ENCODE results near the gene EIF1AX. TPM values are rescaled to one million over a fixed set of nuclear protein-coding genes. Genes with fewer than 3 reads are reported as not detected.
A peak's percentile ranks its signal among the peaks of the same experiment; 100 is the strongest.

The EIF1AX gene
- total and polyA plus RNA-seq, 4 donors: 19.1 to 89.0 (median 22.6) TPM

DNA sequence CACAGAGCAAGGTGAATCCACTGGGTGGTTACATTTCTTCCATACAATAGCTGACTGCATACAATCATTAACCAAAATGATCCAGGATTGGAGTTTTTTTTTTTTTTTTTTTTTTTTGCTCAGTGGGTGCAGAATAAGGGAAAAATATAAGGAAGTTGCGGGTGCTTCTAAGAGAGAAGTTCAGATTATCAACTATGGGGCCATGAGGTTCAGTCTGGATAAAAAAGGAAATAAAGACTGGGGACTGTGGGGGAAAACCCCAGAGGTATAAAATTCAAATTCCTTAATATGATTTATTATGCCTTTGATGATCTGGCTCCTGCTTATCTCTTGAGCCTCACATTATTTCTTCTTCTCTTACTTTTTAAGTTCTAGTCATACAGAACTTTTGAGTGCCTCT, 5.9 kb upstream of the EIF1AX start:
- Histone ChIP-seq H3K9me3 (ENCODE audit: control insufficient read depth in 4 of 4, low read length in 3 of 4) (no peaks in the 10 kb centered on the region), H3K9ac (ENCODE audit: low read depth in 1 of 2, low read length in 2 of 2) (no peak overlapping the region), H3K4me1 (ENCODE audit: control insufficient read depth in 4 of 4, insufficient read depth in 4 of 4, low read length in 3 of 4) (peaks cover 0 to 8% (median 2%) of the 10 kb centered on the region in 4 donors), H3K36me3 (ENCODE audit: control insufficient read depth in 4 of 4, insufficient read depth in 3 of 4, low read depth in 1 of 4, low read length in 3 of 4) (peaks cover 0 to 8% (median 3%) of the 10 kb centered on the region in 4 donors), H3K4me3 (ENCODE audit: low read depth in 1 of 3, low read length in 3 of 3) (no peak overlapping the region), H3K27me3 (ENCODE audit: control insufficient read depth in 4 of 4, insufficient read depth in 4 of 4, low read length in 3 of 4) (no peaks in the 10 kb centered on the region), H3K27ac (ENCODE audit: low read depth in 1 of 2, low read length in 2 of 2) (no peak overlapping the region)
- no peak for DNase-seq (ENCODE audit: low spot score)
- TF ChIP-seq, protein P1, sequence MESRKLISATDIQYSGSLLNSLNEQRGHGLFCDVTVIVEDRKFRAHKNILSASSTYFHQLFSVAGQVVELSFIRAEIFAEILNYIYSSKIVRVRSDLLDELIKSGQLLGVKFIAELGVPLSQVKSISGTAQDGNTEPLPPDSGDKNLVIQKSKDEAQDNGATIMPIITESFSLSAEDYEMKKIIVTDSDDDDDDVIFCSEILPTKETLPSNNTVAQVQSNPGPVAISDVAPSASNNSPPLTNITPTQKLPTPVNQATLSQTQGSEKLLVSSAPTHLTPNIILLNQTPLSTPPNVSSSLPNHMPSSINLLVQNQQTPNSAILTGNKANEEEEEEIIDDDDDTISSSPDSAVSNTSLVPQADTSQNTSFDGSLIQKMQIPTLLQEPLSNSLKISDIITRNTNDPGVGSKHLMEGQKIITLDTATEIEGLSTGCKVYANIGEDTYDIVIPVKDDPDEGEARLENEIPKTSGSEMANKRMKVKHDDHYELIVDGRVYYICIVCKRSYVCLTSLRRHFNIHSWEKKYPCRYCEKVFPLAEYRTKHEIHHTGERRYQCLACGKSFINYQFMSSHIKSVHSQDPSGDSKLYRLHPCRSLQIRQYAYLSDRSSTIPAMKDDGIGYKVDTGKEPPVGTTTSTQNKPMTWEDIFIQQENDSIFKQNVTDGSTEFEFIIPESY (IDR thresholded peaks at IDR 0.05): no peak
- TF ChIP-seq, protein P2, sequence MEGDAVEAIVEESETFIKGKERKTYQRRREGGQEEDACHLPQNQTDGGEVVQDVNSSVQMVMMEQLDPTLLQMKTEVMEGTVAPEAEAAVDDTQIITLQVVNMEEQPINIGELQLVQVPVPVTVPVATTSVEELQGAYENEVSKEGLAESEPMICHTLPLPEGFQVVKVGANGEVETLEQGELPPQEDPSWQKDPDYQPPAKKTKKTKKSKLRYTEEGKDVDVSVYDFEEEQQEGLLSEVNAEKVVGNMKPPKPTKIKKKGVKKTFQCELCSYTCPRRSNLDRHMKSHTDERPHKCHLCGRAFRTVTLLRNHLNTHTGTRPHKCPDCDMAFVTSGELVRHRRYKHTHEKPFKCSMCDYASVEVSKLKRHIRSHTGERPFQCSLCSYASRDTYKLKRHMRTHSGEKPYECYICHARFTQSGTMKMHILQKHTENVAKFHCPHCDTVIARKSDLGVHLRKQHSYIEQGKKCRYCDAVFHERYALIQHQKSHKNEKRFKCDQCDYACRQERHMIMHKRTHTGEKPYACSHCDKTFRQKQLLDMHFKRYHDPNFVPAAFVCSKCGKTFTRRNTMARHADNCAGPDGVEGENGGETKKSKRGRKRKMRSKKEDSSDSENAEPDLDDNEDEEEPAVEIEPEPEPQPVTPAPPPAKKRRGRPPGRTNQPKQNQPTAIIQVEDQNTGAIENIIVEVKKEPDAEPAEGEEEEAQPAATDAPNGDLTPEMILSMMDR (IDR thresholded peaks at IDR 0.05; ENCODE audit: low read depth, low read length, missing input control): no peak
- TF ChIP-seq SP1 (IDR thresholded peaks at IDR 0.05) (no peak), JUND (IDR thresholded peaks at IDR 0.05) (no peak)
- 71% methylated on average over 1 of the region's 1 CpG for WGBS

DNA sequence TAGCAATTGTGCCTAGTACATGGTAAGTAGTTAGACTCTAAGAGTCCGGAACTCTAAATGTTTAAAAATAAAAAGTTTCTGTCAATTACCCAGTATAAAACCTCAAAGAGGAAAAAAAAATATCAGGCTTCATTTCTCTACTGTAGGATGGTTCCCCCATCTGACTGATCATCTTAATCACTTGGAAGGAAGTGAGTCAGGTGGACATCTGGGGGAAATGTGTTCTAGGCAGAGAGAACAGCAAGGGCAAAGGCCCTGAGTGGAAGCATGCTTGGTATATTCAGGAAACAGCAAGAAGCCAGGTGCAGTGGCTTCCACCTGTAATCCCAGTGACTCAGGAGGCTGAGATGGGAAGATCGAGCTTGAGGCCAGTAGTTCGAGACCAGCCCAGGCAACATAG, 2.9 kb upstream of the EIF1AX start:
- 95% methylated on average over 3 of the region's 3 CpGs for WGBS
- peaks cover 0 to 16% (median 13%) of the 10 kb centered on the region in 4 donors for H3K4me1 ChIP-seq (ENCODE audit: control insufficient read depth in 4 of 4, insufficient read depth in 4 of 4, low read length in 3 of 4)
- no peak for DNase-seq (ENCODE audit: low spot score)
- no peaks in the 10 kb centered on the region for H3K9me3 ChIP-seq (ENCODE audit: control insufficient read depth in 4 of 4, low read length in 3 of 4)
- H3K27ac ChIP-seq (ENCODE audit: low read depth in 1 of 2, low read length in 2 of 2): no peak overlapping the region
- no peak overlapping the region for H3K9ac ChIP-seq (ENCODE audit: low read depth in 1 of 2, low read length in 2 of 2)
- TF ChIP-seq HNF4G (IDR thresholded peaks at IDR 0.05) (no peak), YY1 (IDR thresholded peaks at IDR 0.05) (no peak)
- TF ChIP-seq, protein P3, sequence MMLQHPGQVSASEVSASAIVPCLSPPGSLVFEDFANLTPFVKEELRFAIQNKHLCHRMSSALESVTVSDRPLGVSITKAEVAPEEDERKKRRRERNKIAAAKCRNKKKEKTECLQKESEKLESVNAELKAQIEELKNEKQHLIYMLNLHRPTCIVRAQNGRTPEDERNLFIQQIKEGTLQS (IDR thresholded peaks at IDR 0.05): no peak
- TF ChIP-seq, protein P4, sequence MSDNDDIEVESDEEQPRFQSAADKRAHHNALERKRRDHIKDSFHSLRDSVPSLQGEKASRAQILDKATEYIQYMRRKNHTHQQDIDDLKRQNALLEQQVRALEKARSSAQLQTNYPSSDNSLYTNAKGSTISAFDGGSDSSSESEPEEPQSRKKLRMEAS (IDR thresholded peaks at IDR 0.05): no peak
- TF ChIP-seq, protein P5, sequence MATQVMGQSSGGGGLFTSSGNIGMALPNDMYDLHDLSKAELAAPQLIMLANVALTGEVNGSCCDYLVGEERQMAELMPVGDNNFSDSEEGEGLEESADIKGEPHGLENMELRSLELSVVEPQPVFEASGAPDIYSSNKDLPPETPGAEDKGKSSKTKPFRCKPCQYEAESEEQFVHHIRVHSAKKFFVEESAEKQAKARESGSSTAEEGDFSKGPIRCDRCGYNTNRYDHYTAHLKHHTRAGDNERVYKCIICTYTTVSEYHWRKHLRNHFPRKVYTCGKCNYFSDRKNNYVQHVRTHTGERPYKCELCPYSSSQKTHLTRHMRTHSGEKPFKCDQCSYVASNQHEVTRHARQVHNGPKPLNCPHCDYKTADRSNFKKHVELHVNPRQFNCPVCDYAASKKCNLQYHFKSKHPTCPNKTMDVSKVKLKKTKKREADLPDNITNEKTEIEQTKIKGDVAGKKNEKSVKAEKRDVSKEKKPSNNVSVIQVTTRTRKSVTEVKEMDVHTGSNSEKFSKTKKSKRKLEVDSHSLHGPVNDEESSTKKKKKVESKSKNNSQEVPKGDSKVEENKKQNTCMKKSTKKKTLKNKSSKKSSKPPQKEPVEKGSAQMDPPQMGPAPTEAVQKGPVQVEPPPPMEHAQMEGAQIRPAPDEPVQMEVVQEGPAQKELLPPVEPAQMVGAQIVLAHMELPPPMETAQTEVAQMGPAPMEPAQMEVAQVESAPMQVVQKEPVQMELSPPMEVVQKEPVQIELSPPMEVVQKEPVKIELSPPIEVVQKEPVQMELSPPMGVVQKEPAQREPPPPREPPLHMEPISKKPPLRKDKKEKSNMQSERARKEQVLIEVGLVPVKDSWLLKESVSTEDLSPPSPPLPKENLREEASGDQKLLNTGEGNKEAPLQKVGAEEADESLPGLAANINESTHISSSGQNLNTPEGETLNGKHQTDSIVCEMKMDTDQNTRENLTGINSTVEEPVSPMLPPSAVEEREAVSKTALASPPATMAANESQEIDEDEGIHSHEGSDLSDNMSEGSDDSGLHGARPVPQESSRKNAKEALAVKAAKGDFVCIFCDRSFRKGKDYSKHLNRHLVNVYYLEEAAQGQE (IDR thresholded peaks at IDR 0.05): no peak
- no peak overlapping the region for H3K4me3 ChIP-seq (ENCODE audit: low read depth in 1 of 3, low read length in 3 of 3)
- no peaks in the 10 kb centered on the region for H3K36me3 ChIP-seq (ENCODE audit: control insufficient read depth in 4 of 4, insufficient read depth in 3 of 4, low read depth in 1 of 4, low read length in 3 of 4)
- no peaks in the 10 kb centered on the region for H3K27me3 ChIP-seq (ENCODE audit: control insufficient read depth in 4 of 4, insufficient read depth in 4 of 4, low read length in 3 of 4)

DNA sequence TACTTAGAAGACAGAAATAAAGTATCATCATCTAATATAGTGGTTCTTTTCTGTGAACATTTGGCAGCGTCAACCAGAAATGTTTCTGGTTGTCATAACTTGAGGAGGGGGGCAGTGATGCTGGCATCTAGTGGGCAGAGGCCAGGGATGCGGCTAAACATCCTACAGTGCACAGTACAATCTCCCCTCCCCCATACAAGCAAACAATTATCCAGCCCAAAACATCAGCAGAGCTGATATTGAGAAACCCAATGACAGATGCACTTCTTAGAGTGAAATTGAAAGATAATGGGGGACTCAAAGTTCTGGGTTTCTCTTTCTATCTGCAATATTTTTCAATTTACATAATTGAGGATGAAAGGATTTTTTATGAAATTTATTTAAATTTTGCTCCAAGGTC, 1.9 kb upstream of the EIF1AX start:
- H3K27me3 ChIP-seq (ENCODE audit: control insufficient read depth in 4 of 4, insufficient read depth in 4 of 4, low read length in 3 of 4): no peaks in the 10 kb centered on the region
- H3K4me1 ChIP-seq (ENCODE audit: control insufficient read depth in 4 of 4, insufficient read depth in 4 of 4, low read length in 3 of 4): peaks cover 0 to 16% (median 15%) of the 10 kb centered on the region in 4 donors
- H3K27ac ChIP-seq (ENCODE audit: low read depth in 1 of 2, low read length in 2 of 2): peak overlapping the region in 1 of 2 donors; percentile 12
- H3K4me3 ChIP-seq (ENCODE audit: low read depth in 1 of 3, low read length in 3 of 3): no peak overlapping the region
- 67% methylated on average over 2 of the region's 2 CpGs for WGBS
- DNase-seq (ENCODE audit: low spot score): no peak
- H3K9me3 ChIP-seq (ENCODE audit: control insufficient read depth in 4 of 4, low read length in 3 of 4): no peaks in the 10 kb centered on the region
- H3K36me3 ChIP-seq (ENCODE audit: control insufficient read depth in 4 of 4, insufficient read depth in 3 of 4, low read depth in 1 of 4, low read length in 3 of 4): no peaks in the 10 kb centered on the region
- peak; percentile 16 to 43 for TF ChIP-seq HNF4A (conservative IDR thresholded peaks at IDR 0.05)
- TF ChIP-seq EGR1 (IDR thresholded peaks at IDR 0.05; ENCODE audit: low read depth in 2 of 2): no peak
- TF ChIP-seq JUND (IDR thresholded peaks at IDR 0.05): no peak
- TF ChIP-seq, protein P1 (IDR thresholded peaks at IDR 0.05): no peak
- no peak for TF ChIP-seq RXRA (IDR thresholded peaks at IDR 0.05)
- no peak for TF ChIP-seq YY1 (IDR thresholded peaks at IDR 0.05)
- no peak for TF ChIP-seq SP1 (IDR thresholded peaks at IDR 0.05)
- H3K9ac ChIP-seq (ENCODE audit: low read depth in 1 of 2, low read length in 2 of 2): no peak overlapping the region

All from liver (tissue), 9 donors.